Breast epithelium (tissue), 3 donors: ENCODE data around the gene MGAT4A.
"Not testable (repeated sequence)": the region's sequence is repeated elsewhere in the genome, so short reads cannot be mapped to it uniquely, and the experiment has no call there.

Experiments
- CTCF ChIP-seq, 3 donors: fragments of 450-650 bp; IDR thresholded peaks; one replicate each; pipeline ENCODE4 v1.5.1; 2016 to 2017; ENCODE audit warnings: antibody characterized with exemption in 3 of 3, mild to moderate bottlenecking in 3 of 3, moderate library complexity in 3 of 3
- POLR2A ChIP-seq: fragments of 450-650 bp; IDR thresholded peaks from one replicate; pipeline ENCODE4 v1.6.1; 2016; ENCODE audit warnings: antibody characterized with exemption, mild to moderate bottlenecking, moderate library complexity

GRCh38 chr2:98728088-98728718, 2.7 kb downstream of the MGAT4A start:
- not testable (repeated sequence) for TF ChIP-seq CTCF (IDR thresholded peaks at IDR 0.05); POLR2A
